Transverse colon (tissue), 4 donors: Measurements from ENCODE around the gene PIGN. TPM values are rescaled to one million over a fixed set of nuclear protein-coding genes. Genes with fewer than 3 reads are reported as not detected.

Experiments used
- DNase-seq: peaks from one replicate; pipeline ENCODE4 v3.0.0-alpha.2; 2019
- H3K27ac ChIP-seq, 4 donors: fragments of 200-600 bp; sonication (generic); 2 replicates each; pipeline ENCODE4 v1.5.1; 2016 to 2018; ENCODE audit warnings: inconsistent platforms in 4 of 4
- H3K27me3 ChIP-seq: fragments of 200-600 bp; sonication (generic); 2 replicates; pipeline ENCODE4 v1.5.1; 2017; ENCODE audit warnings: inconsistent platforms
- H3K36me3 ChIP-seq, 4 donors: fragments of 200-600 bp; sonication (generic); 2 replicates each; pipeline ENCODE4 v1.5.1; 2017 to 2019; ENCODE audit warnings: inconsistent platforms in 4 of 4
- H3K4me1 ChIP-seq, 4 donors: fragments of 200-600 bp; sonication (generic); 2 replicates each; pipeline ENCODE4 v1.5.1; 2017 to 2020; ENCODE audit warnings: inconsistent platforms in 4 of 4
- H3K4me3 ChIP-seq, 4 donors: fragments of 200-600 bp; sonication (generic); 1 replicate in 1 of 4; 2 replicates in 3 of 4; pipeline versions ENCODE4 v1.5.1 to v1.6.1; 2017 to 2019; ENCODE audit warnings: inconsistent platforms in 4 of 4
- H3K9me3 ChIP-seq, 2 donors: fragments of 200-600 bp; sonication (generic); 2 replicates each; pipeline ENCODE4 v1.5.1; 2017 to 2019; ENCODE audit warnings: inconsistent platforms in 2 of 2
- EP300 ChIP-seq: sonication (generic); formaldehyde crosslinking; IDR thresholded peaks from one replicate; pipeline ENCODE4 v1.6.1; 2017; ENCODE audit warnings: antibody characterized with exemption, low read depth
- POLR2A ChIP-seq: fragments of 450-650 bp; IDR thresholded peaks from one replicate; pipeline ENCODE4 v1.6.1; 2016; ENCODE audit warnings: antibody characterized with exemption, mild to moderate bottlenecking, moderate library complexity
- POLR2AphosphoS5 ChIP-seq, 3 donors: sonication (generic); formaldehyde crosslinking; IDR thresholded peaks; one replicate each; pipeline ENCODE4 v1.6.1; 2016; ENCODE audit warnings: antibody characterized with exemption in 3 of 3
- WGBS, 2 donors: methylation state at CpG; one replicate each; pipeline ENCODE4 v1.1.5; 2018; ENCODE audit warnings: low coverage in 1 of 2; 5-methylcytosine and 5-hydroxymethylcytosine counted together
- in situ Hi-C, 4 donors: fragments of 200-750 bp; cut with MboI; loops; one replicate each; pipeline versions ENCODE4 v1.15.0 to v1.15.1; 2017; ENCODE audit warnings: low sequenced_read_pairs in 3 of 4, low pct_ligation_motif_present in 1 of 4, low pct_unique_long_range_greater_than_20kb in 1 of 4
- intact Hi-C: fragments of 100-400 bp; cut with DNase I; formaldehyde crosslinking; loops from one replicate; pipeline ENCODE4 v1.15.1; 2023; ENCODE audit warnings: low total_unique reads
- total RNA-seq, 4 donors: library from RNA; depleted of rRNA; stranded (reverse); fragments of >200 nt; gene quantifications; one replicate each; pipeline ENCODE4 v1.1.0, GENCODE V29; 2016
- TF ChIP-seq, protein P1 (sequence below), 5 experiments: fragments of 200-600 bp in 3 of 5; fragments of 450-650 bp in 2 of 5; sonication (generic) in 3 of 5; IDR thresholded peaks; 1 replicate in 2 of 5; 2 replicates in 3 of 5; pipeline ENCODE4 v1.5.1; 2016 to 2017; ENCODE audit warnings: antibody characterized with exemption in 5 of 5, inconsistent platforms in 3 of 5, mild to moderate bottlenecking in 2 of 5, moderate library complexity in 1 of 5

The PIGN gene
- total RNA-seq, 4 donors from 2014 or later: 15.3 to 105 (median 42.3) TPM

DNA sequence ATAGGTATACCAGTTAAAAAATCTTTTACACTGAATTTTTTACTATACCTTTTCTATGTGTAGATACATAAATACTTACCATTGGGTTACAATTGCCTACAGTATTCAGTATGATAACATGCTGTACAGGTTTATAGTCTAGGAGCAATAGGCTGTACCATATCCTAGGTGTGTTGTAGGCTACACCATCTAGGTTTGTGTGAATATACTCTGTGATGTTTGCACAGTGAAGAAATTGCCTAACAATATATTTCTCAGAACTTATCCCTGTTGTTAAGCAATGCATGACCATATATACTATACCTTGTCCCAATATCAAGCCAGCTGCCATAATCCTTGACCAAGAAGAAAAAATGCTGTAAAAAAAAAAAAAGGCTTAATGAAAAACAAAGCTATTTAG lies 114.5 kb downstream of the PIGN start:
- Histone ChIP-seq H3K4me1 (peaks cover 0 to 16% (median 0%) of the 10 kb centered on the region in 4 donors), H3K36me3 (no peaks in the 10 kb centered on the region), H3K4me3 (no peak overlapping the region), H3K27ac (peak overlapping the region in 1 of 4 donors; percentile 10), H3K9me3 (no peaks in the 10 kb centered on the region), H3K27me3 (no peaks in the 10 kb centered on the region)
- intact Hi-C loops: no loop called here
- in situ Hi-C loops: no loop called here
- DNase-seq: no peak
- TF ChIP-seq POLR2A: no peak
- TF ChIP-seq EP300: no peak
- TF ChIP-seq POLR2AphosphoS5 (IDR thresholded peaks at IDR 0.05): no peak

DNA sequence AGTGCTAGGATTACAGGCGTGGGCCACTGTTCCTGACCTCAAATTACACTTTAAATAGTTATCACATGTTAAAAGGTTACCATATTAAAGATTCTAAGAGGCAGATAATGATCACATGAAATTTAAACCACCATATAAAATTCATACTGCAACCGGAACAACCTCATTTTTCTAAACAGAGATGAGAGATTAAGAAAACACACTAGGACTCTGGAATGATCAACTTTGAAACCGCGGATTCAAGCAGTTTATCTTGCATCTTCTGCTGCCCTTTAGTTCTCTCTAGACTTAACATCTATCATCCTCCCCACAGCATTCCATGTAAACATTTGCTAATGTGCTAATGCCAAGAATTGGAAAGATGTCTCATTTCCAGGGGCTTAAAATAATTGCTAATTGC lies 115.8 kb downstream of the PIGN start:
- intact Hi-C loops: no loop called here

DNA sequence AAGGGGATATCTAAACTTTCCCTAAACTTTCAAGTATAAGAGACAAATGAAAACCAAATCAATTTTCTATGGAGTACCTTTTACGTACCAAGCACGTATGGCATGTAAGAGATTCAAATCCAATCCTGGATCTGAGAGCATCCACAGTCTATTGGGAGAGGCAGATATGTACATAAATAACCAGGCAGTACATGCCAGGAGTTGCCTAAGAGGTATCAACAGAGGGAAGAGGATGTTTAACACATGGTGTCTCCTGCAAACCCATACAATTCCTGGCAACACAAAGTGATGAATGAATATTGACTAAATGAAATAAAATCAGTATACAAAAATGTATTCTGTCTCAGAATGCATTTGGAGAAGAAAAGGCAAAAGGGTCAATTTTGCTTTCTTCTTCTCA lies 116.6 kb downstream of the PIGN start:
- Histone ChIP-seq H3K36me3 (no peaks in the 10 kb centered on the region), H3K9me3 (no peaks in the 10 kb centered on the region), H3K4me1 (peaks cover 0 to 16% (median 0%) of the 10 kb centered on the region in 4 donors), H3K27ac (no peak overlapping the region), H3K4me3 (no peak overlapping the region), H3K27me3 (no peaks in the 10 kb centered on the region)
- in situ Hi-C loops: no loop called here
- 100% methylated on average over 2 of the region's 2 CpGs for WGBS, 2 donors
- TF ChIP-seq EP300: no peak
- no peak for TF ChIP-seq POLR2A
- TF ChIP-seq, protein P1, sequence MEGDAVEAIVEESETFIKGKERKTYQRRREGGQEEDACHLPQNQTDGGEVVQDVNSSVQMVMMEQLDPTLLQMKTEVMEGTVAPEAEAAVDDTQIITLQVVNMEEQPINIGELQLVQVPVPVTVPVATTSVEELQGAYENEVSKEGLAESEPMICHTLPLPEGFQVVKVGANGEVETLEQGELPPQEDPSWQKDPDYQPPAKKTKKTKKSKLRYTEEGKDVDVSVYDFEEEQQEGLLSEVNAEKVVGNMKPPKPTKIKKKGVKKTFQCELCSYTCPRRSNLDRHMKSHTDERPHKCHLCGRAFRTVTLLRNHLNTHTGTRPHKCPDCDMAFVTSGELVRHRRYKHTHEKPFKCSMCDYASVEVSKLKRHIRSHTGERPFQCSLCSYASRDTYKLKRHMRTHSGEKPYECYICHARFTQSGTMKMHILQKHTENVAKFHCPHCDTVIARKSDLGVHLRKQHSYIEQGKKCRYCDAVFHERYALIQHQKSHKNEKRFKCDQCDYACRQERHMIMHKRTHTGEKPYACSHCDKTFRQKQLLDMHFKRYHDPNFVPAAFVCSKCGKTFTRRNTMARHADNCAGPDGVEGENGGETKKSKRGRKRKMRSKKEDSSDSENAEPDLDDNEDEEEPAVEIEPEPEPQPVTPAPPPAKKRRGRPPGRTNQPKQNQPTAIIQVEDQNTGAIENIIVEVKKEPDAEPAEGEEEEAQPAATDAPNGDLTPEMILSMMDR (IDR thresholded peaks at IDR 0.05): no peak
- TF ChIP-seq POLR2AphosphoS5 (IDR thresholded peaks at IDR 0.05): no peak
- intact Hi-C loops: no loop called here
- DNase-seq: no peak

More for the DNA sequence above, 115.8 kb downstream of the PIGN start:
- Histone ChIP-seq H3K9me3 (no peaks in the 10 kb centered on the region), H3K4me1 (peaks cover 0 to 16% (median 0%) of the 10 kb centered on the region in 4 donors), H3K4me3 (no peak overlapping the region), H3K27ac (no peak overlapping the region), H3K27me3 (no peaks in the 10 kb centered on the region), H3K36me3 (no peaks in the 10 kb centered on the region)
- in situ Hi-C loops: no loop called here
- 86 to 89% methylated on average over 4 of the region's 4 CpGs for WGBS, 2 donors
- TF ChIP-seq, protein P1 (IDR thresholded peaks at IDR 0.05): no peak
- TF ChIP-seq POLR2AphosphoS5 (IDR thresholded peaks at IDR 0.05) (no peak), EP300 (no peak), POLR2A (no peak)
- DNase-seq: no peak

DNA sequence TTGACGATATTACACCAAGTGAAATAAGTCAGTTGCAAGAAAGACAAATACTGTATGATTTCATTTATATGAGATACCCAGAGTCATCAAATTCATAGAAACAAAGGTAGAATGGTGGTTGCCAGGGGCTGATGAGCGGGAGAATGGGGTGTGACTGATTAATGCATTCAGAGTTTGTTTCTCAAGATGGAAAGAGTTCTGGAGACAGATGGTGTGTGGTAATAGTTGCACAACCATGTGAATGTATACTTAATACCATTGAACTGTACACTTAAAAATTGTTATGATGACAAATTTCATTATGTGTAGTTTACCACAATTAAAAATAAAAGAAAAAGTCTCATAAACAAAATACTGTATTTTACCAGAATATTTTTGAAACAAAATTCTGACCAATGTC lies 117.3 kb downstream of the PIGN start:
- WGBS, 2 donors: 90 to 100% methylated on average over 2 of the region's 2 CpGs
- TF ChIP-seq POLR2A: no peak
- TF ChIP-seq POLR2AphosphoS5 (IDR thresholded peaks at IDR 0.05): no peak
- TF ChIP-seq, protein P1 (IDR thresholded peaks at IDR 0.05): no peak
- TF ChIP-seq EP300: no peak
- DNase-seq: no peak
- in situ Hi-C loops (no loop called here), intact Hi-C loops (no loop called here)
- Histone ChIP-seq H3K4me1 (peaks cover 0 to 16% (median 0%) of the 10 kb centered on the region in 4 donors), H3K36me3 (no peaks in the 10 kb centered on the region), H3K9me3 (no peaks in the 10 kb centered on the region), H3K27me3 (no peaks in the 10 kb centered on the region), H3K4me3 (no peak overlapping the region), H3K27ac (no peak overlapping the region)
